Measurements from ENCODE around the gene KLHL22.

The KLHL22 gene

GRCh38 chr22:20405931-20406685 lies 89.5 kb downstream of the KLHL22 start:
- Histone ChIP-seq H3K9ac (ENCODE audit: low read length) (no peak overlapping the region), H3K36me3 (ENCODE audit: control insufficient read depth, insufficient read depth, low read length, severe bottlenecking) (peaks cover 8% of the 10 kb centered on the region), H3K4me1 (ENCODE audit: control insufficient read depth, insufficient read depth, low read length) (no peaks in the 10 kb centered on the region), H3K27me3 (replicated peaks; ENCODE audit: control insufficient read depth, insufficient read depth, low read length) (no peaks in the 10 kb centered on the region), H3K4me3 (ENCODE audit: low read length) (no peak overlapping the region), H3K9me3 (ENCODE audit: control insufficient read depth, low read length) (no peaks in the 10 kb centered on the region)
- DNase-seq (ENCODE audit: low read depth), result no peak

GRCh38 chr22:20405291-20405930 lies 90.2 kb downstream of the KLHL22 start:
- H3K9ac ChIP-seq (ENCODE audit: low read length), result no peak overlapping the region
- no peak for DNase-seq (ENCODE audit: low read depth)
- no peaks in the 10 kb centered on the region for H3K27me3 ChIP-seq (replicated peaks; ENCODE audit: control insufficient read depth, insufficient read depth, low read length)
- H3K4me1 ChIP-seq (ENCODE audit: control insufficient read depth, insufficient read depth, low read length), result no peaks in the 10 kb centered on the region
- H3K36me3 ChIP-seq (ENCODE audit: control insufficient read depth, insufficient read depth, low read length, severe bottlenecking), result peaks cover 8% of the 10 kb centered on the region
- H3K9me3 ChIP-seq (ENCODE audit: control insufficient read depth, low read length), result no peaks in the 10 kb centered on the region
- H3K4me3 ChIP-seq (ENCODE audit: low read length), result no peak overlapping the region

GRCh38 chr22:20404881-20405280 lies 90.7 kb downstream of the KLHL22 start:
- H3K4me1 ChIP-seq (ENCODE audit: control insufficient read depth, insufficient read depth, low read length), result no peaks in the 10 kb centered on the region
- no peaks in the 10 kb centered on the region for H3K9me3 ChIP-seq (ENCODE audit: control insufficient read depth, low read length)
- H3K4me3 ChIP-seq (ENCODE audit: low read length), result no peak overlapping the region
- DNase-seq (ENCODE audit: low read depth), result no peak
- H3K9ac ChIP-seq (ENCODE audit: low read length), result no peak overlapping the region
- no peaks in the 10 kb centered on the region for H3K27me3 ChIP-seq (replicated peaks; ENCODE audit: control insufficient read depth, insufficient read depth, low read length)
- peaks cover 8% of the 10 kb centered on the region for H3K36me3 ChIP-seq (ENCODE audit: control insufficient read depth, insufficient read depth, low read length, severe bottlenecking)

GRCh38 chr22:20403779-20404140 lies 91.8 kb downstream of the KLHL22 start:
- Histone ChIP-seq H3K27me3 (replicated peaks; ENCODE audit: control insufficient read depth, insufficient read depth, low read length) (no peaks in the 10 kb centered on the region), H3K4me1 (ENCODE audit: control insufficient read depth, insufficient read depth, low read length) (no peaks in the 10 kb centered on the region), H3K4me3 (ENCODE audit: low read length) (no peak overlapping the region), H3K9me3 (ENCODE audit: control insufficient read depth, low read length) (no peaks in the 10 kb centered on the region), H3K36me3 (ENCODE audit: control insufficient read depth, insufficient read depth, low read length, severe bottlenecking) (peaks cover 8% of the 10 kb centered on the region), H3K9ac (ENCODE audit: low read length) (no peak overlapping the region)
- no peak for DNase-seq (ENCODE audit: low read depth)

- Histone ChIP-seq H3K4me3 (ENCODE audit: low read length) (no peak overlapping the region), H3K36me3 (ENCODE audit: control insufficient read depth, insufficient read depth, low read length, severe bottlenecking) (peaks cover 8% of the 10 kb centered on the region), H3K9ac (ENCODE audit: low read length) (no peak overlapping the region), H3K9me3 (ENCODE audit: control insufficient read depth, low read length) (no peaks in the 10 kb centered on the region), H3K4me1 (ENCODE audit: control insufficient read depth, insufficient read depth, low read length) (no peaks in the 10 kb centered on the region), H3K27me3 (replicated peaks; ENCODE audit: control insufficient read depth, insufficient read depth, low read length) (no peaks in the 10 kb centered on the region)
- DNase-seq (ENCODE audit: low read depth), result no peak
These were observed 92.4 kb downstream of the KLHL22 start for GRCh38 chr22:20402960-20403778.

- H3K9ac ChIP-seq (ENCODE audit: low read length), result no peak overlapping the region
- peaks cover 8% of the 10 kb centered on the region for H3K4me1 ChIP-seq (ENCODE audit: control insufficient read depth, insufficient read depth, low read length)
- DNase-seq (ENCODE audit: low read depth), result no peak
- H3K36me3 ChIP-seq (ENCODE audit: control insufficient read depth, insufficient read depth, low read length, severe bottlenecking), result peaks cover 8% of the 10 kb centered on the region
- no peak overlapping the region for H3K4me3 ChIP-seq (ENCODE audit: low read length)
- no peaks in the 10 kb centered on the region for H3K9me3 ChIP-seq (ENCODE audit: control insufficient read depth, low read length)
- no peaks in the 10 kb centered on the region for H3K27me3 ChIP-seq (replicated peaks; ENCODE audit: control insufficient read depth, insufficient read depth, low read length)
These were observed 94.1 kb downstream of the KLHL22 start for GRCh38 chr22:20401376-20402014.

- H3K36me3 ChIP-seq (ENCODE audit: control insufficient read depth, insufficient read depth, low read length, severe bottlenecking), result peaks cover 2% of the 10 kb centered on the region
- H3K4me3 ChIP-seq (ENCODE audit: low read length), result no peak overlapping the region
- H3K27me3 ChIP-seq (replicated peaks; ENCODE audit: control insufficient read depth, insufficient read depth, low read length), result no peaks in the 10 kb centered on the region
- no peaks in the 10 kb centered on the region for H3K9me3 ChIP-seq (ENCODE audit: control insufficient read depth, low read length)
- H3K4me1 ChIP-seq (ENCODE audit: control insufficient read depth, insufficient read depth, low read length), result peaks cover 14% of the 10 kb centered on the region
- DNase-seq (ENCODE audit: low read depth), result no peak
- H3K9ac ChIP-seq (ENCODE audit: low read length), result no peak overlapping the region
These were observed 94.8 kb downstream of the KLHL22 start for GRCh38 chr22:20400606-20401375.

GRCh38 chr22:20399866-20400605 lies 95.6 kb downstream of the KLHL22 start:
- H3K4me1 ChIP-seq (ENCODE audit: control insufficient read depth, insufficient read depth, low read length), result peaks cover 16% of the 10 kb centered on the region
- no peak overlapping the region for H3K4me3 ChIP-seq (ENCODE audit: low read length)
- no peaks in the 10 kb centered on the region for H3K27me3 ChIP-seq (replicated peaks; ENCODE audit: control insufficient read depth, insufficient read depth, low read length)
- no peaks in the 10 kb centered on the region for H3K9me3 ChIP-seq (ENCODE audit: control insufficient read depth, low read length)
- DNase-seq (ENCODE audit: low read depth), result no peak
- H3K36me3 ChIP-seq (ENCODE audit: control insufficient read depth, insufficient read depth, low read length, severe bottlenecking), result no peaks in the 10 kb centered on the region
- no peak overlapping the region for H3K9ac ChIP-seq (ENCODE audit: low read length)

GRCh38 chr22:20398420-20398819 lies 97.2 kb downstream of the KLHL22 start:
- Histone ChIP-seq H3K9ac (ENCODE audit: low read length) (no peak overlapping the region), H3K9me3 (ENCODE audit: control insufficient read depth, low read length) (no peaks in the 10 kb centered on the region), H3K4me3 (ENCODE audit: low read length) (no peak overlapping the region), H3K36me3 (ENCODE audit: control insufficient read depth, insufficient read depth, low read length, severe bottlenecking) (no peaks in the 10 kb centered on the region), H3K4me1 (ENCODE audit: control insufficient read depth, insufficient read depth, low read length) (peaks cover 23% of the 10 kb centered on the region), H3K27me3 (replicated peaks; ENCODE audit: control insufficient read depth, insufficient read depth, low read length) (no peaks in the 10 kb centered on the region)
- no peak for DNase-seq (ENCODE audit: low read depth)

- H3K4me1 ChIP-seq (ENCODE audit: control insufficient read depth, insufficient read depth, low read length), result peaks cover 23% of the 10 kb centered on the region
- H3K36me3 ChIP-seq (ENCODE audit: control insufficient read depth, insufficient read depth, low read length, severe bottlenecking), result no peaks in the 10 kb centered on the region
- H3K4me3 ChIP-seq (ENCODE audit: low read length), result no peak overlapping the region
- H3K27me3 ChIP-seq (replicated peaks; ENCODE audit: control insufficient read depth, insufficient read depth, low read length), result no peaks in the 10 kb centered on the region
- no peaks in the 10 kb centered on the region for H3K9me3 ChIP-seq (ENCODE audit: control insufficient read depth, low read length)
- no peak for DNase-seq (ENCODE audit: low read depth)
- no peak overlapping the region for H3K9ac ChIP-seq (ENCODE audit: low read length)
These were observed 98.1 kb downstream of the KLHL22 start for GRCh38 chr22:20397498-20397897.

Data from adipocyte (in vitro differentiated cells).